ENCODE data around the gene CACNA1D. TPM values are rescaled to one million over a fixed set of nuclear protein-coding genes. Genes with fewer than 3 reads are reported as not detected.

CACNA1D gene
- total and polyA plus RNA-seq, 2 donors (not counting 3 experiments of a cell fraction or from before 2014, with no cell fraction given): 0.06 TPM; not detected in 1

GRCh38 chr3:53693451-53693850, 199.0 kb downstream of the CACNA1D start:
- Histone ChIP-seq H3K4me2 (ENCODE audit: insufficient read depth, low read length) (no peak overlapping the region), H3K4me3 (replicated peaks in 1 of 3; ENCODE audit: insufficient read depth in 1 of 3, low read depth in 1 of 3, low read length in 3 of 3) (no peak overlapping the region), H3K4me1 (ENCODE audit: control insufficient read depth, extremely low read depth, insufficient read depth, low read length) (no peaks in the 10 kb centered on the region), H4K20me1 (replicated peaks; ENCODE audit: control insufficient read depth, extremely low read depth, insufficient read depth, low read length) (no peaks in the 10 kb centered on the region), H3K9me3 (replicated peaks; ENCODE audit: control insufficient read depth, insufficient read depth, low read length) (no peaks in the 10 kb centered on the region), H3K9me1 (replicated peaks; ENCODE audit: control insufficient read depth, extremely low read depth, insufficient read depth, low read length) (no peaks in the 10 kb centered on the region), H3K9ac (replicated peaks; ENCODE audit: extremely low read depth, insufficient read depth, low read length) (no peak overlapping the region), H3K27ac (ENCODE audit: insufficient read depth, low read depth, low read length) (no peak overlapping the region), H3K79me2 (ENCODE audit: control insufficient read depth, insufficient read depth, low read length) (no peaks in the 10 kb centered on the region), H2AFZ (ENCODE audit: low read depth, low read length) (no peak overlapping the region), H3K36me3 (ENCODE audit: control insufficient read depth in 2 of 2, extremely low read depth in 1 of 2, insufficient read depth in 2 of 2, low read length in 2 of 2) (no peaks in the 10 kb centered on the region), H3K27me3 (ENCODE audit: control insufficient read depth in 2 of 2, insufficient read depth in 2 of 2, low read length in 2 of 2) (no peaks in the 10 kb centered on the region)
- intact Hi-C loops (cut with micrococcal nuclease) (no loop called here), dilution Hi-C loops (cut with MboI; ENCODE audit: extremely low pct_ligation_motif_present, low sequenced_read_pairs) (no loop called here)
- no TSS peak for BruUV-seq (replicated peaks)
- FAIRE-seq (no peak), DNase-seq (ENCODE audit: low read depth, low spot score) (no peak)
- TF ChIP-seq POLR2AphosphoS5 (IDR thresholded peaks at IDR 0.05; ENCODE audit: insufficient read depth, low read depth, low read length) (no peak), CTCF (IDR thresholded peaks at IDR 0.05; ENCODE audit: extremely low read depth in 1 of 2, insufficient read depth in 1 of 2, low read depth in 1 of 2, low read length in 2 of 2) (no peak), GATA2 (IDR thresholded peaks at IDR 0.05; ENCODE audit: insufficient read depth, insufficient read length, low read depth, low read length) (no peak), MAX (IDR thresholded peaks at IDR 0.05; ENCODE audit: insufficient read depth, insufficient read length) (no peak), MYC (IDR thresholded peaks at IDR 0.05; ENCODE audit: low read depth, low read length) (no peak), EZH2 (IDR thresholded peaks at IDR 0.05; ENCODE audit: borderline replicate concordance, low read depth, low read length, severe bottlenecking) (no peak), JUN (IDR thresholded peaks at IDR 0.05; ENCODE audit: borderline replicate concordance, insufficient read depth, insufficient read length, low read depth) (no peak), FOS (IDR thresholded peaks at IDR 0.05; ENCODE audit: borderline replicate concordance, insufficient read depth, low read length) (no peak), POLR2A (IDR thresholded peaks at IDR 0.05; ENCODE audit: low read depth, low read length) (no peak)
- ChIA-PET POLR2A (no interaction called here), CTCF (no interaction called here)
